Measurements from ENCODE around the gene HSBP1L1. TPM values are rescaled to one million over a fixed set of nuclear protein-coding genes. Genes with fewer than 3 reads are reported as not detected.
"Not testable (repeated sequence)": the region's sequence is repeated elsewhere in the genome, so short reads cannot be mapped to it uniquely, and the experiment has no call there.

Gene HSBP1L1
- total RNA-seq, 1 experiment from 2014 or later = 18.1 TPM

DNA sequence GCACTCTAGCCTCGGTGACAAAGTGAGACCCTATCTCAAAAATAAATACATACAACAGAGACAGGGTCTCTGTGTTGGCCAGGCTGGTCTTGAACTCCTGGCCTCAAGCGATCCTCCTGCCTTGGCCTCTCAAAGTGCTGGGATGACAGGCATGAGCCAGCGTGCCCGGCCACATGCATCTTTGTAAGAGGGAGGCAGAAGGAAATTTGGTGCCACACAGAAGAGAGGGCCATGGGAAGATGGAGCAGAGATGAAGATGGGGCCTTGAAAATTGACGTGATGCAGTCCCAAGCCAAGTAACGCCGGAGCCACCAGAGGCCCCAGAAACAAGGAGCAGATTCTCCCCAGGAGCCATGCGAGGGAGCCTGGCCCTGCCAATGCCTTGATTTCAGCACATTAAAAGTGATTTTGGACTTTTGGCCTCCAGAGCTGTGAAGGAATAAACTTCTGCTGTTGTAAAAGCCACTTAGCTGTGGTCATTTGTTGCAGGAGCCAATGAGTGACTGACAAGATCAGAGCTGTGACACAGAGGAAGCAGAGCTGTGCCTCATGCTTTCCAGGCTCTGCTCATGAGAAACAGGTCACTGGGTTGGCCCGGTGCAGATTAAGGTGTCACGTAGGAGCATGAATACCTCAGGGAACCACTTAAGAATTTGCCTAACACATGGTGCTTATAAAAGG, 10.3 kb upstream of the HSBP1L1 start:
- H3K4me3 ChIP-seq = no peak overlapping the region
- H3K36me3 ChIP-seq = peaks cover 11% of the 10 kb centered on the region
- no peaks in the 10 kb centered on the region for H3K27me3 ChIP-seq (replicated peaks)
- no peak overlapping the region for H3K27ac ChIP-seq
- H3K9me3 ChIP-seq (replicated peaks) = peaks cover 4% of the 10 kb centered on the region
- no peak for DNase-seq (ENCODE audit: low read depth in 1 of 2, low spot score in 2 of 2)
- H3K4me1 ChIP-seq (replicated peaks) = peaks cover 14% of the 10 kb centered on the region

DNA sequence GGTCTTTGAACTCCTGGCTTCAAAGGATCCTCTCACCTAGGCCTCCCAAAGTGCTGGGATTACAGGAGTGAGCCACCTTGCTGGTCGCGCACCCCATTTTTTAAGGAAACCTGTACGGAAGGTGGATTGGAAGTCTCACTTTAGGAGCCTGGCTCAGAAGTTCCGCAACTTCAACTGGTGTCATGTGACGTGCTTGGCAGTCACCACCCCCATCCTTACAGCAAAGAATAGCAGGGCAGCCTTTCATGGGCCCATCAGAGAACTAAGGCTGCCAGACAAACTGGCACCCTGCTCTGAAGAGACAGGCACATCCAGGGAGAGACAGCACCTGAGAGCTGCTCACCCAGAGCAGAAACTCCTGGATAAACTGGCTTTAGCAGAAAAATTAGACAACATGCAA, 9.7 kb upstream of the HSBP1L1 start:
- peaks cover 19% of the 10 kb centered on the region for H3K4me1 ChIP-seq (replicated peaks)
- H3K27ac ChIP-seq = no peak overlapping the region
- peaks cover 4% of the 10 kb centered on the region for H3K9me3 ChIP-seq (replicated peaks)
- H3K27me3 ChIP-seq (replicated peaks) = no peaks in the 10 kb centered on the region
- no peak for DNase-seq (ENCODE audit: low read depth in 1 of 2, low spot score in 2 of 2)
- H3K36me3 ChIP-seq = peaks cover 9% of the 10 kb centered on the region
- no peak overlapping the region for H3K4me3 ChIP-seq

DNA sequence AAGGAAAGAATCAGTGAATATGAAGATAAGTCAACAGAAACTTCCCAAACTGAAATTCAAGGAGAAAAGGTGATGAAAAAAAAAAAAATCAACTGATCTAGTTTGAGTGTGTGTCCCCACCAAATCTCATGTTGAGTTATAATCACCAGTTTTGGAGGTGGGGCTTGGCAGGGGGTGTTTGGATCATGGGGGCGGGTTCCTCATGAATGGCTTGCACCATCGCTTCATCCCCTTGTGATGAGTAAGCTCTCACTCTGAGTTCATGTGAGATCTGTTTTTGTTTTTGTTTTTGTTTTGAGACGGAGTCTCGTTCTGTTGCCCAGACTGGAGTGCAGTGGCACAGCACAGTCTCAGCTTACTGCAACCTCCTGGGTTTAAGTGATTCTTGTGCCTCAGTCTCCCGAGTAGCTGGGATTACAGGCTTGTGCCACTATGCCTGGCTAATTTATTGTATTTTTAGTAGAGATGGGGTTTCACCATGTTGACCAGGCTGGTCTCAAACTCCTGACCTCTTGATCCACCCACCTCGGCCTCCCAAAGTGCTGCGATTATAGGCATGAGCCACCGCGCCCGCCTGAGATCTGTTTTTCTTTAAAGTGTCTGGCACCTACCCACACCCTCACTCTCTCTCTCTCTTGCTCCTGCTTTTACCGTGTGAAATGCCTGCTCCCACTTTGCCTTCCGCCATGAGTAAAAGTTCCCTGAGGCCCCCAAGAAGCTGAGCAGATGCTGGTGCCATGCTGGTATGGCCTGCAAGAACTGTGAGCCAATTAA, 9.0 kb upstream of the HSBP1L1 start:
- Histone ChIP-seq H3K27me3 (replicated peaks) (no peaks in the 10 kb centered on the region), H3K9me3 (replicated peaks) (peaks cover 4% of the 10 kb centered on the region), H3K27ac (no peak overlapping the region), H3K4me1 (replicated peaks) (peaks cover 22% of the 10 kb centered on the region), H3K36me3 (peaks cover 9% of the 10 kb centered on the region), H3K4me3 (no peak overlapping the region)
- DNase-seq (ENCODE audit: low read depth in 1 of 2, low spot score in 2 of 2) = no peak

DNA sequence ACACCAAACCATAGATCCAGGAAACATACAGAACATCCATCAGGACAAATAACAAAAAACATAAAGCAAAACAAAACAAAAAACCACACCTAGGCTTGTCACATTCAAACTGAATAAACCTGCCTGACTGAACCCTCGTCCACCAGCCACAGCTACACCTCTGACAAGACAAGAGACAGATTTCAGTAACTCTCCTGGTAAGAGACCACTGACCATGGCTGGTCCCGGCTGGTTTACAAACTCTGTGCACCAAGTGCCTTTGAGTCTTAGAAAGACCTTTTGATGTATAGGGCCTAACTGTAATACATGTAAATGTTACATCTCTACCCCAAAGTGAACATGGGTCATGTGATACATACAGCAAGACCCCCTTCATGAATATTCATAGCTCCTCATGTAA, 8.2 kb upstream of the HSBP1L1 start:
- H3K4me3 ChIP-seq = no peak overlapping the region
- no peak for DNase-seq (ENCODE audit: low read depth in 1 of 2, low spot score in 2 of 2)
- H3K27me3 ChIP-seq (replicated peaks) = no peaks in the 10 kb centered on the region
- H3K27ac ChIP-seq = no peak overlapping the region
- peaks cover 4% of the 10 kb centered on the region for H3K9me3 ChIP-seq (replicated peaks)
- peaks cover 5% of the 10 kb centered on the region; the same call in 1 of the 2 replicates for H3K36me3 ChIP-seq
- H3K4me1 ChIP-seq (replicated peaks) = peaks cover 26% of the 10 kb centered on the region

DNA sequence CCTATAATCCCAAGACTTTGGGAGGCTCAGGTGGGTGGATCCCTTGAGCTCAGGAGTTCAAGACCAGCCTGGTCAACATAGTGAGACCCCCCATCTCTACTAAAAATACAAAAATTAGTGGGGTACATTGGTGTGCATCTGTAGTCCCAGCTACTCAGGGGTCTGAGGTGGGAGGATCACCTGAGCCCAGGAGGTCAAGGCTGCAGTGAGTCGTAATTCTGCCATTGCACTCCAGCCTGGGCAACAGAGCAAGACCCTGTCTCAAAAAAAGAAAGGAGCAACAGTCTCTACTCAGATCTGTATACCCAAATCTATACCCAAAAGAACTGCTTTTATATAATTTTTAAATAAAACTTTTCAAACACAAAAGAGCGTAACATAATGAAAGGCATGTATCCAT, 5.5 kb upstream of the HSBP1L1 start:
- no peaks in the 10 kb centered on the region for H3K36me3 ChIP-seq
- no peaks in the 10 kb centered on the region for H3K9me3 ChIP-seq (replicated peaks)
- H3K27ac ChIP-seq = no peak overlapping the region
- no peak overlapping the region for H3K4me3 ChIP-seq
- peaks cover 29% of the 10 kb centered on the region for H3K4me1 ChIP-seq (replicated peaks)
- DNase-seq (ENCODE audit: low read depth in 1 of 2, low spot score in 2 of 2) = no peak
- no peaks in the 10 kb centered on the region for H3K27me3 ChIP-seq (replicated peaks)

DNA sequence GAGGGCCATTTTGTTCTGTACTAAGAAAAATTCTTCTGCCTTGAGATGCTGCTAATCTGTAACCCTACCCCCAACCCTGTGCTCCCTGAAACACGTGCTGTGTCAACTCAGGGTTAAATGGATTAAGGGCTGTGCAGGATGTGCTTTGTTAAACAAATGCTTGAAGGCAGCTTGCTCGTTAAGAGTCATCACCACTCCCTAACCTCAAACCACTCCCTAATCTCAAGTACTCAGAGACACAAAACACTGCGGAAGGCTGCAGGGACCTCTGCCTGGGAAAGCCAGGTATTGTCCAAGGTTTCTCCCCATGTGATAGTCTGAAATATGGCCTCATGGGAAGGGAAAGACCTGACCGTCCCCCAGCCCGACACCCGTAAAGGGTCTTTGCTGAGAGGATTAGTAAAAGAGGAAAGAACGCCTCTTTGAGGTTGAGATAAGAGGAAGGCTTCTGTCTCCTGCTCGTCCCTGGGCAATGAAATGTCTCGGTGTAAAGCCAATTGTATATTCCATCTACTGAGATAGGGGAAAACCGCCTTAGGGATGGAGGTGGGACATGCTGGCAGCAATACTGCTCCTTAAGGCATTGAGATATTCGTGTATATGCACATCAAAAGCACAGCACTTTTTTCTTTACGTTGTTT, 4.2 kb upstream of the HSBP1L1 start:
- H3K36me3 ChIP-seq; H3K4me3 ChIP-seq; H3K9me3 ChIP-seq (replicated peaks); H3K27me3 ChIP-seq (replicated peaks): not testable (repeated sequence)
- H3K4me1 ChIP-seq (replicated peaks) = peaks cover 42% of the 10 kb centered on the region
- H3K27ac ChIP-seq = 0 out of 2 replicates have a peak overlapping the region, but pooled peaks have one; percentile 2
- DNase-seq (ENCODE audit: low read depth in 1 of 2, low spot score in 2 of 2) = peak in 1 of 2 experiments; percentile 38

DNA sequence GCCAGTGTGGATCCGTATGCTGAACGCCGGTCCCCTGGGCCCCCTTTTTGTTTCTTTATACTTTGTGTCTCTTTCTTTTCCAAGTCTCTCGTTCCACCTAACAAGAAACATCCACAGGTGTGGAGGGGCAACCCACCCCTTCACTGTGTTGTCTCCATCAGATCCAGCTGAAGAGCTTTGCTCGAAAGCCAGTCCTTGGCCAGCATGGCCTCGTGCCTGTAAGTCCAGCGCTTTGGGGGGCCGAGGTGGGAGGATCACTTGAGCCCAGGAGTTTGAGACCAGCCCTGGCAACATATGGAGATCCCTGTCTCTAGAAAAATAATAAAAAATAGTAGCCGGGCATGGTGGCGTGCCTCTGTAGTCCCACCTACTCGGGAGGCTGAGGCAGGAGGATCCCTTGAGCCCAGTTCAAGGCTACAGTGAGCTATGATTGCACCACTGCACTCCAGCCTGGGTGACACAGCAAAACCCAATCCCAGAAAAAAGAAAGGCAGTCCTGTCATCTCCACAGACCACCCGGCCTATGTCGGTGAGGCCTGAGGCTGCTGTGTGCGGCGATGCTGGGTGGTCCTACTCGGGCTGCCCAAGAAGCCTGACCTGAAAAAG, 3.4 kb upstream of the HSBP1L1 start:
- Histone ChIP-seq H3K4me3 (no peak overlapping the region), H3K36me3 (no peaks in the 10 kb centered on the region)

DNA sequence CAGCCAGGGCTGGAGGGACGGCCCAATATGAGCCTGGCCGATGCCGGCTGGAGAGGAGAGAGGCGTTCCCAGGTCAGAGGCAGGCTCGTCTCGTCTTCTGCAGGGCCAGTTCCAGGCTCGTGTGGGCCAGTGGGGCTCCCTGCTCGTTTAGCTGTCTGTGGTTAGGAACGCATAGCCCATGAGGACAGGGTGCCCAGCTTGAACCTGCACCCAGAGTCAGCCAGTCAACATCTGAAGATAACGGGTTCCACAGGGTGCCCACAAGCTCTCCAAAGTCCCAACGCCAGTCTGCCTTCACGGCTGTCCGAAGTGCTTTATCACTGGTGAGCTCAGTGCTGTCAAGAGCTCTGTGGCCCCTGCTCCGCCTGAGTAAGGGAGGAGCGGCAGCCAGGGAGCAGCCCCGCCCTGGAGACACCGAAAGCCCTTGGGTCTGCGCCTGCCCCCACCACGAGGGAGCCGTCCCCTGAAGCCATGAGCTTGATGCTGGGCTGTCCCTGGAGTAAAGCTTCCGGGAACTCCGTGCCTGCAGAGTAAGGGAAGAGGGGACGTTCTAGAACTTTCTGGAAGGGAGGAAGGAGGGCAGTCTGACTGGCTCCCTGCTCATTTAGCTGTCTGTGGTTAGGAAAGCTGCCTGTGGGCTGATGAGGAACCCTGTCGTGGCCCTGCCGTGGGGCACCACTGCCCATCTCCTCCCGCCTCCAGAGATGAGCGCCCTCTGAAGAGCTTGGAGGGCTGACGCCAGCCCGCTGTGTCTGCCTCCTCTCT, 2.7 kb upstream of the HSBP1L1 start:
- Histone ChIP-seq H3K4me1 (replicated peaks) (peaks cover 54% of the 10 kb centered on the region), H3K4me3 (no peak overlapping the region), H3K36me3 (no peaks in the 10 kb centered on the region), H3K27ac (no peak overlapping the region), H3K9me3 (replicated peaks) (no peaks in the 10 kb centered on the region), H3K27me3 (replicated peaks) (no peaks in the 10 kb centered on the region)
- DNase-seq (ENCODE audit: low read depth in 1 of 2, low spot score in 2 of 2) = no peak

More for the DNA sequence above, 3.4 kb upstream of the HSBP1L1 start:
- H3K4me1 ChIP-seq (replicated peaks) = peaks cover 49% of the 10 kb centered on the region
- H3K27me3 ChIP-seq (replicated peaks) = no peaks in the 10 kb centered on the region
- H3K27ac ChIP-seq = no peak overlapping the region
- H3K9me3 ChIP-seq (replicated peaks) = no peaks in the 10 kb centered on the region
- no peak for DNase-seq (ENCODE audit: low read depth in 1 of 2, low spot score in 2 of 2)

DNA sequence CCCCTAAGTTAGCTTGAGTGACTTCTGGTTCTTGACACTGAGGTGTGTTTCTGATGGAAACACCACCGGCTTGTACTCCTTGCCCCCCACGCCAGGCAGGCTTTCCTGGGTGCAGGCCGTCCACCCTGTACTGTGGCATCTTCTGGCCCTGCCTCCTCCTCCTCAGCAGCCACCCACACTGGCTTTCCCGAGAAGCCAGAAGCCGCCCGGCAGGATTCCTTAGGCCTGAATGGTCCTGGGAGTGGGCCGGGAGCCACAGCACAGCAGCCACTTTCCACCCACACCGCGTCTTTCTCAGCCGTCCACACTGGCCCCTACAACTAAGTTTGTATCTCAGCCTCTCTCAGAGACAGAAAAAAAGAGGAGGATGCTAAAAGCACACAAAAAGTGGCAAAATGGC, 2.1 kb upstream of the HSBP1L1 start:
- Histone ChIP-seq H3K9me3 (replicated peaks) (no peaks in the 10 kb centered on the region), H3K36me3 (no peaks in the 10 kb centered on the region), H3K27me3 (replicated peaks) (no peaks in the 10 kb centered on the region), H3K27ac (no peak overlapping the region), H3K4me1 (replicated peaks) (peaks cover 58% of the 10 kb centered on the region), H3K4me3 (no peak overlapping the region)
- DNase-seq (ENCODE audit: low read depth in 1 of 2, low spot score in 2 of 2) = no peak

DNA sequence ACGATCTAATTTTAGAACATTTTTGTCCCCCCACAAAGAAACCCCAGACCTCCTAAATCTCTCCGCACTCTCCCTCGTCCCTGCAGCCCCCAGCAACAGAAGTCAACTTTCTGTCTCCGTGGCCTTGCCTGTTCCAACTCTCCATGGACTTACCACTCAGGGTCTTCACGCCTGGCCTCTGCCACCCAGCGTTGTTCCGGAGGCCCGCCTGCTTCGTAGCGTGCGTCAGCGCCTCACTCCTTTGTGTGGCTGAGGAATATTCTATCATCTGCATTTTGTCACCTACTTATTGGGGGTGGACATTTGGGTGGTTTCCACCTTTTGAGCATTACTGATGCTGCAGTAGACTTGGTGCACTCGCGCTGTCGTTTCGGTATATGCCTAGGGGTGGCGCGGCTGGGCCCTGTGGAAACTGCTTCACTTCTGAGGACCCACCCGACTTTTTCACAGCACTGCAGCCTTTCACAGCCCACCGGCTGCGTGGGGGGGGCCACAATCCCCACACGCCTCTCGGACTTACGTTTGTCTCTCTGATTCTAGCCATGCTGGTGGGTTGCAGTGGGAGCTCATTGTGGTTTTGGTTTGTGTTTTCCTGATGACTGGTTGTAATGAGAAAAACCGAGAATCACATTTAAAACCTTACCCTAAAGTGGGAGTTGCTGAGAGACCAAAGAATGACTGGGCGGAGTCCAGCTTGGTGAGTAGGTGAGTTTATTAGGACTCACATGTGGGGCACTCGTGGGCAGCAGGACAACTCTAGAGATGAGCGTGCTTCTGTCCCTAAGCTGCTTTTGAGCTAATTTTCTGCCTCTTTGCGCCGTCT, 1.4 kb upstream of the HSBP1L1 start:
- Histone ChIP-seq H3K36me3 (peaks cover 2% of the 10 kb centered on the region), H3K27ac (no peak overlapping the region), H3K4me1 (replicated peaks) (peaks cover 59% of the 10 kb centered on the region), H3K27me3 (replicated peaks) (no peaks in the 10 kb centered on the region), H3K4me3 (no peak overlapping the region), H3K9me3 (replicated peaks) (no peaks in the 10 kb centered on the region)
- no peak for DNase-seq (ENCODE audit: low read depth in 1 of 2, low spot score in 2 of 2)

DNA sequence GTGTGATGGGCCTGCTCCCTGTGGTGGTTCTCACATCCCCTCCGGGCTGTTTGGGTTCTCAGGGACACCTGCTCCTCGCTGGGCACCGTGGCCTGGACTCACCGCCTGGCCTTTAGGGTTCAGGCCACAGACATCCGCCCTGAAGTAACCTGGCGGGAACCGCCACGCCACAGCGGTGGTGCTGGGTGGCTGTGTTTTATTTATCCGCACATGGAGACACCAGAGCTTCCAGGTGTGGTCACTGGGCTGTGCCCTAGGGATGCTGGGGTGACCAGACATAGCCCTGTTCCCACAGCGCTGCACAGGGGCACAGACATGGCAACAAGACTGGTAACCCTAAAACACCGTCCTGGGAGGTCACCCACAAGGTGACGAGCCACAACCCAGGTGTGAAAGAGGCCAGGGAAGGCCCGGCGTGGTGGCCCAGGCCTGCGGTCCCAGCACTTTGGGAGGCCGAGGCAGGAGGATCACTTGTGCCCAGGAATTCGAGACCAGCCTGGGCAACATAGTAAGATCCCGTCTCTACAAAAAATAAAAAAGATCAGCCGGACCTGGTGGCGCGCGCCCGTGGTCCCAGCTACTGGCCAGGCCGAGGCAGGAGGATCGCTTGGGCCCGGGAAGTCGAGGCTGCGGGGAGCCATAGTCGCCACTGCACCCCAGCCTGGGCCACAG, 649 bp upstream of the HSBP1L1 start:
- H3K4me3 ChIP-seq = peak overlapping the region; percentile 55
- no peak overlapping the region for H3K27ac ChIP-seq
- H3K36me3 ChIP-seq = peaks cover 8% of the 10 kb centered on the region

DNA sequence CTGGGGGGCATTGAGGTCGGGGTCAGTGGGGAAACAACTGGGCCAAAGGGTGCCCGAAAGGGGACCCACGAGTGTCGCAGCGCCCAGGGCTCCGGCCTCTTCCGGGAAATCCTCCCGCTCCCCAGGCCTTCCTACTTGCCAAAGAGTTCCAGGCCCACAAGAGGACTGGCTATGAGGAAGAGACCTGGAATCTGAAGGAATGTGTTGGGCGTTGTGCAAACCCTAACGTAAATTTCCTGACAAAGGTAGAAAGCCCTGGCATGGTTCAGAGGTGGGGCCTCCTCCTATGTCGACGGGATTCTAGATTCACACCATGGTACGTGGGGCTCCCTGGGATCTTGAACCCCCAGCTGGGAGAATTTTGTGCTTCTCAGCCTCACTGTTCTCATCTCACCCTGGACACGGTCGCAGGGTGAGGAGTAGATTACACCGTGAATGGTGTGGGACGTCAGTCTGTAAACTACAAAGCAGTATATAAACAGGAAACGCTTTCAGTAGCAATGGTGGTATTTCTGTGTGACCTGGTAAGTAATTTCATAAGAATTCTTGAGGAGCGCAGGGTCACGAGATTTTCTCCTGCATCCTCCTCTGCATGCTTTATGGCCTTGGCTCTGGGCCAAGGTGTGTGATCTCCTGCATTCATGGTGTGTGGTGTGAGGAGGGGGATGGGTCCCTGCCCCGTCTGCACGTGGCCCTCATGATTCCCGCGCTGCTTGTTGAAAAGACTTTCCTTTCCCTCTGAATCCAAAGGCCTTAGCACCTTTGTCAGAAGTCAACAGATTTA, 868 bp downstream of the HSBP1L1 start:
- Histone ChIP-seq H3K4me1 (replicated peaks) (peaks cover 57% of the 10 kb centered on the region), H3K9me3 (replicated peaks) (no peaks in the 10 kb centered on the region), H3K27ac (peak overlapping the region; percentile 96), H3K27me3 (replicated peaks) (no peaks in the 10 kb centered on the region), H3K4me3 (peak overlapping the region; percentile 55), H3K36me3 (peaks cover 17% of the 10 kb centered on the region)
- DNase-seq (ENCODE audit: low read depth in 1 of 2, low spot score in 2 of 2) = peak; percentile 83 to 88

More for the DNA sequence above, 649 bp upstream of the HSBP1L1 start:
- no peaks in the 10 kb centered on the region for H3K27me3 ChIP-seq (replicated peaks)
- H3K4me1 ChIP-seq (replicated peaks) = peaks cover 65% of the 10 kb centered on the region
- no peaks in the 10 kb centered on the region for H3K9me3 ChIP-seq (replicated peaks)
- no peak for DNase-seq (ENCODE audit: low read depth in 1 of 2, low spot score in 2 of 2)

Measured in SJSA1 (cell line).